ENCODE data around the gene CCDC43.
"Not testable (repeated sequence)": the region's sequence is repeated elsewhere in the genome, so short reads cannot be mapped to it uniquely, and the experiment has no call there.

Gene CCDC43

GRCh38 chr17:44689477-44690217, at the start of gene CCDC43:
Gene CCDC43 (minus strand): TSS chr17:44689776. CDS start chr17:44689753, 23 bp downstream.
- DNase-seq = peak; percentile 80 to 95 (median 92)
- intact Hi-C loops (cut with DNase I) = no loop called here

- intact Hi-C loops (cut with DNase I) = no loop called here
- DNase-seq = no peak
Observed at GRCh38 chr17:44738214-44738906, 48.8 kb upstream of the CCDC43 start.

GRCh38 chr17:44736551-44737240, 47.1 kb upstream of the CCDC43 start:
- DNase-seq = no peak
- intact Hi-C loops (cut with DNase I) = no loop called here

GRCh38 chr17:44734272-44734671, 44.7 kb upstream of the CCDC43 start:
- intact Hi-C loops (cut with DNase I) = no loop called here
- no peak for DNase-seq

- peak in 1 of 42 donors; percentile 5 for DNase-seq
- intact Hi-C loops (cut with DNase I) = no loop called here
Observed at GRCh38 chr17:44733753-44734152, 44.2 kb upstream of the CCDC43 start.

- intact Hi-C loops (cut with DNase I); DNase-seq: not testable (repeated sequence)
Observed at GRCh38 chr17:44726121-44726520, 36.5 kb upstream of the CCDC43 start.

- intact Hi-C loops (cut with DNase I) = no loop called here
- DNase-seq = no peak
Observed at GRCh38 chr17:44722254-44722653, 32.7 kb upstream of the CCDC43 start.

- DNase-seq = no peak
- intact Hi-C loops (cut with DNase I) = no loop called here
Observed at GRCh38 chr17:44719444-44719843, 29.9 kb upstream of the CCDC43 start.

- peak; percentile 64 to 95 (median 84) for DNase-seq
- intact Hi-C loops (cut with DNase I) = no loop called here
Observed at GRCh38 chr17:44708401-44709263, 19.1 kb upstream of the CCDC43 start, which contains the start of gene DBF4B. Gene DBF4B (plus strand): TSS chr17:44708665. CDS start chr17:44708821, 156 bp downstream.

GRCh38 chr17:44707755-44708400, 18.3 kb upstream of the CCDC43 start:
- intact Hi-C loops (cut with DNase I) = no loop called here
- no peak for DNase-seq

GRCh38 chr17:44700288-44700687, 10.7 kb upstream of the CCDC43 start:
- DNase-seq; intact Hi-C loops (cut with DNase I): not testable (repeated sequence)

GRCh38 chr17:44693609-44694008, 4.0 kb upstream of the CCDC43 start:
- intact Hi-C loops (cut with DNase I) = no loop called here
- DNase-seq = no peak

GRCh38 chr17:44690746-44691306, 1.2 kb upstream of the CCDC43 start:
- intact Hi-C loops (cut with DNase I); DNase-seq: not testable (repeated sequence)

- intact Hi-C loops (cut with DNase I) = no loop called here
- peak in 13 of 42 donors; percentile 3 to 42 (median 13) for DNase-seq
Observed at GRCh38 chr17:44688675-44689476, 700 bp downstream of the CCDC43 start.

- DNase-seq = no peak
- intact Hi-C loops (cut with DNase I) = no loop called here
Observed at GRCh38 chr17:44688200-44688599, 1.4 kb downstream of the CCDC43 start.

GRCh38 chr17:44687756-44688155, 1.8 kb downstream of the CCDC43 start:
- no peak for DNase-seq
- intact Hi-C loops (cut with DNase I) = no loop called here

GRCh38 chr17:44683303-44683702, 6.3 kb downstream of the CCDC43 start:
- intact Hi-C loops (cut with DNase I) = not testable (repeated sequence)

More at GRCh38 chr17:44683303-44683702, 6.3 kb downstream of the CCDC43 start:
- not testable (repeated sequence) for DNase-seq
